ENCODE measurements around the gene ALLC.

Gene ALLC

DNA sequence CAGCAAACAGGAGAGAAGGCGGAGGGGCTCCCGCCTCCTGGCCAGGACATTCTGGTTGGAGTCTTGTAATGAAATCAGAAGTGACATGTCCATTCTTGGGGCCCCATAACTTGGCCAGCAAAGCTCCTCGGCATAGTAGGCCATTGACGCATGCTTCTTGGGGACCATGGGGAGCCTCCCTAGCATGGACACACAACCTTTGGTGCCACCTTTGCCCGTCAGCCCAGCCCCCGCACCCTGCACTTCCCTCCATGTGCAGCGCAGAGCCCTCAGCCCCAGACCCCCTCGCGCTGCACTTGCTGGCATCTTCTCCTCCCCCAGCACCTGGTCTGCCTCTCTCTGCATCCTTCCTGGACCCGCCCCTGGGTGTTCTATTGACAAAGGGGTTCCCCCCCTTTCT lies 68.5 kb downstream of the ALLC start:
- Histone ChIP-seq H4K20me1 (ENCODE audit: low read depth, low read length) (no peaks in the 10 kb centered on the region), H3K9me2 (replicated peaks; ENCODE audit: insufficient read depth, low read length) (no peaks in the 10 kb centered on the region), H3K9me3 (ENCODE audit: insufficient read depth, low read length) (no peaks in the 10 kb centered on the region), H2AFZ (ENCODE audit: low read depth, low read length, severe bottlenecking) (no peak overlapping the region), H3F3A (ENCODE audit: insufficient read depth) (no peaks in the 10 kb centered on the region), H3K36me3 (ENCODE audit: low read length) (no peaks in the 10 kb centered on the region), H3K9ac (ENCODE audit: low read length) (no peak overlapping the region), H3K79me2 (ENCODE audit: insufficient read depth, low read length) (no peaks in the 10 kb centered on the region), H3K27ac (ENCODE audit: low read depth, low read length) (no peak overlapping the region), H3K27me3 (ENCODE audit: low read length) (no peaks in the 10 kb centered on the region), H3K4me2 (ENCODE audit: low read depth, low read length, poor library complexity, severe bottlenecking) (no peak overlapping the region), H3K4me3 (ENCODE audit: insufficient read depth, low read length, poor library complexity, severe bottlenecking) (no peak overlapping the region)
- TF ChIP-seq EZH2phosphoT487 (conservative IDR thresholded peaks at IDR 0.05; ENCODE audit: low read length) = no peak
- TF ChIP-seq, protein P1, sequence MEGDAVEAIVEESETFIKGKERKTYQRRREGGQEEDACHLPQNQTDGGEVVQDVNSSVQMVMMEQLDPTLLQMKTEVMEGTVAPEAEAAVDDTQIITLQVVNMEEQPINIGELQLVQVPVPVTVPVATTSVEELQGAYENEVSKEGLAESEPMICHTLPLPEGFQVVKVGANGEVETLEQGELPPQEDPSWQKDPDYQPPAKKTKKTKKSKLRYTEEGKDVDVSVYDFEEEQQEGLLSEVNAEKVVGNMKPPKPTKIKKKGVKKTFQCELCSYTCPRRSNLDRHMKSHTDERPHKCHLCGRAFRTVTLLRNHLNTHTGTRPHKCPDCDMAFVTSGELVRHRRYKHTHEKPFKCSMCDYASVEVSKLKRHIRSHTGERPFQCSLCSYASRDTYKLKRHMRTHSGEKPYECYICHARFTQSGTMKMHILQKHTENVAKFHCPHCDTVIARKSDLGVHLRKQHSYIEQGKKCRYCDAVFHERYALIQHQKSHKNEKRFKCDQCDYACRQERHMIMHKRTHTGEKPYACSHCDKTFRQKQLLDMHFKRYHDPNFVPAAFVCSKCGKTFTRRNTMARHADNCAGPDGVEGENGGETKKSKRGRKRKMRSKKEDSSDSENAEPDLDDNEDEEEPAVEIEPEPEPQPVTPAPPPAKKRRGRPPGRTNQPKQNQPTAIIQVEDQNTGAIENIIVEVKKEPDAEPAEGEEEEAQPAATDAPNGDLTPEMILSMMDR (IDR thresholded peaks at IDR 0.05; ENCODE audit: insufficient read depth, low read length, poor library complexity, severe bottlenecking) = no peak

DNA sequence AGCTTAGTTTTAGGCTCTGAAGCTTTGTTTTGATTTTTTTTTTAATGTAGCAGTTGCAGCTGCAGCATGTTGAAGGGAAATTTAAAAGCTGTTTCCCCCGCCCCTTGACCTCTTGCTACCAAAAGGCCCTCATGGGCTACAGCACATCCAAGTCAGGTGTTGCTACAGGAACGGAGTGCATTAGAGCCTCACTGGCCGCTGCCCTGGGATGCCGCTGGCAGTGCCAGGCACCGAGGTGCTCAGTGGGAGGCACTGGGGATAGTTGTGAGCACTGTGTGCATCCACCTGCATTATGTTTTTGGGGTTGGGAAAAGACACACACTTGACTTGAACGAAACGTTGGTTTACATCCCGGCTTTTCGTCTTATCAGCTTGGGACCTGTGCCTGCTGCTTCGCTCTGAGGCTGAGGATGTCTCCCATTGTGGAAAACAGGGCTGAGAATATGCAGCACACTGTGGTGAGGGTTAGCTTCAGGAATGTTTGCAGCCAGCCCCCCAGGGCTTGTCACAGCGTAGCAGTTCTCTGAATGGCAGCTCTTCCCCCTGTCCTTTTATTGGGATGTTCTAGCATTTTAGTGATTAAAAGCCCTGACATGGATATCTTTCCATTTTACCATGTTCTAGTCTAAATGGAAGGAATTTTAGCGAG lies 69.5 kb downstream of the ALLC start:
- H2AFZ ChIP-seq (ENCODE audit: low read depth, low read length, severe bottlenecking) = no peak overlapping the region
- H3K4me2 ChIP-seq (ENCODE audit: low read depth, low read length, poor library complexity, severe bottlenecking) = no peak overlapping the region
- no peaks in the 10 kb centered on the region for H3K79me2 ChIP-seq (ENCODE audit: insufficient read depth, low read length)
- TF ChIP-seq, protein P1 (IDR thresholded peaks at IDR 0.05; ENCODE audit: insufficient read depth, low read length, poor library complexity, severe bottlenecking) = no peak
- TF ChIP-seq EZH2phosphoT487 (conservative IDR thresholded peaks at IDR 0.05; ENCODE audit: low read length) = no peak
- H3K9me2 ChIP-seq (replicated peaks; ENCODE audit: insufficient read depth, low read length) = no peaks in the 10 kb centered on the region
- H3K27ac ChIP-seq (ENCODE audit: low read depth, low read length) = no peak overlapping the region
- no peak overlapping the region for H3K9ac ChIP-seq (ENCODE audit: low read length)
- no peaks in the 10 kb centered on the region for H3F3A ChIP-seq (ENCODE audit: insufficient read depth)
- no peaks in the 10 kb centered on the region for H4K20me1 ChIP-seq (ENCODE audit: low read depth, low read length)
- H3K36me3 ChIP-seq (ENCODE audit: low read length) = no peaks in the 10 kb centered on the region
- no peaks in the 10 kb centered on the region for H3K9me3 ChIP-seq (ENCODE audit: insufficient read depth, low read length)
- H3K4me3 ChIP-seq (ENCODE audit: insufficient read depth, low read length, poor library complexity, severe bottlenecking) = no peak overlapping the region
- H3K27me3 ChIP-seq (ENCODE audit: low read length) = no peaks in the 10 kb centered on the region

DNA sequence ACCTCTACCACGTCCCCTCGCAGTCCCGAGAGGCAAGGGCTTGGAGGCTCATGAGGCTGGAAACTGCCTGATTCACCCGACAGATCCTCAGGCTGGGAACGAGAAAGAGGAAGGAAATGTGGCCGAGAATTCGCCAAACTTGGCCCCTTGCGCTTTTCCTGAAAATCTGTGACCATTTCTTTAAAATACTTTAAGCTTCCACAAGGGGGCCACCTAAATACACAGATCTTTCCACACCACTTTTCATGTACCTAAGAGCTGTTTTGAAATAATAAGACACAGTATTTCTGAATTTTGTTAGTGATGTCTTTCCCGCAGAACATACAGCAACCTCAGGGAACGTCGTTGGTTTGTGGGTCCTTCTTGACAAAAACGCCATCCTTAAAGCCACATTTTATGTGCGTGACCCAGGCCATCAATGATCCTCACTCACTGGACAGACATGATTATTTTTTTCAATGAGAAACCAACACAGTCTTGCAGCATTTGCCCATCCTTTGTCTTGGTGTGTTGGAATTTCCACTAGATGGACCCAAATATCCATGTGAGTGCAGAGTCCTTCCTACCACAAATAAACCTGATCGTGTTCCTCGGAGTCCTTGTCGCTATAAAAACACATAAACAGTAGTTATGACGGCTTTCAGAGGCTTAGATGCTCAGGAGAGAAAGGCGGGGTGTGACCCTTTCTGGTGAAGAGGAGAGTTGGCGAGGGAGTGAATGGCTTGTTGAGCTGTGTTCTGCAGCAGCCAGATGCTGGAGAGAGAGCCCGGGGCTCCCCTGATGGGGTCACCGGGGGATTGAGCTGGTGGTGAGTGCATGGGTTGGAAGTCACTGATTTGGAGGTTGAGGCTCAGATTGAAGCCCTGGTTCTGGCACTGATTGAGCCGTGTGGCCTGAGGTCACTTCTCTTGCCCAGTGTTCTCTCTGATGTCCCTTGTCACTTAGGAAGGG lies 70.4 kb downstream of the ALLC start:
- Histone ChIP-seq H3K27ac (ENCODE audit: low read depth, low read length) (no peak overlapping the region), H4K20me1 (ENCODE audit: low read depth, low read length) (no peaks in the 10 kb centered on the region), H3K79me2 (ENCODE audit: insufficient read depth, low read length) (no peaks in the 10 kb centered on the region), H3K9me3 (ENCODE audit: insufficient read depth, low read length) (no peaks in the 10 kb centered on the region), H3K36me3 (ENCODE audit: low read length) (no peaks in the 10 kb centered on the region), H3F3A (ENCODE audit: insufficient read depth) (no peaks in the 10 kb centered on the region), H3K27me3 (ENCODE audit: low read length) (no peaks in the 10 kb centered on the region), H3K4me3 (ENCODE audit: insufficient read depth, low read length, poor library complexity, severe bottlenecking) (no peak overlapping the region), H3K4me2 (ENCODE audit: low read depth, low read length, poor library complexity, severe bottlenecking) (no peak overlapping the region), H3K9ac (ENCODE audit: low read length) (no peak overlapping the region), H3K9me2 (replicated peaks; ENCODE audit: insufficient read depth, low read length) (no peaks in the 10 kb centered on the region), H2AFZ (ENCODE audit: low read depth, low read length, severe bottlenecking) (no peak overlapping the region)
- no peak for TF ChIP-seq EZH2phosphoT487 (conservative IDR thresholded peaks at IDR 0.05; ENCODE audit: low read length)
- TF ChIP-seq, protein P1 (IDR thresholded peaks at IDR 0.05; ENCODE audit: insufficient read depth, low read length, poor library complexity, severe bottlenecking) = peak; percentile 18
